Tibial artery (tissue), 4 donors: ENCODE data around the gene EAPP.
"Not testable (repeated sequence)": the region's sequence is repeated elsewhere in the genome, so short reads cannot be mapped to it uniquely, and the experiment has no call there.

ENCODE experiments used
- DNase-seq, 2 donors: peaks; one replicate each; pipeline ENCODE4 v3.0.0-alpha.2; 2019
- H3K27ac ChIP-seq, 2 donors: fragments of 200-600 bp; sonication (generic) in 1 of 2; 1 replicate in 1 of 2; 2 replicates in 1 of 2; pipeline ENCODE4 v1.5.1; 2018 to 2019; ENCODE audit warnings: mild to moderate bottlenecking in 1 of 2
- H3K27me3 ChIP-seq, 2 donors: fragments of 200-600 bp; sonication (generic) in 1 of 2; one replicate each; pipeline versions ENCODE4 v1.5.1 to v1.6.0; 2016 to 2019
- H3K36me3 ChIP-seq, 3 donors: fragments of 200-600 bp; sonication (generic) in 2 of 3; one replicate each; pipeline ENCODE4 v1.5.1; 2016 to 2019; ENCODE audit warnings: mild to moderate bottlenecking in 2 of 3
- H3K4me1 ChIP-seq, 4 donors: fragments of 200-600 bp; sonication (generic) in 2 of 4; 1 replicate in 3 of 4; 2 replicates in 1 of 4; pipeline ENCODE4 v1.5.1; 2016 to 2019
- H3K4me3 ChIP-seq, 2 donors: fragments of 200-600 bp; sonication (generic) in 1 of 2; 1 replicate in 1 of 2; 2 replicates in 1 of 2; pipeline ENCODE4 v1.5.1; 2018 to 2019; ENCODE audit warnings: mild to moderate bottlenecking in 2 of 2
- H3K9me3 ChIP-seq, 3 donors: fragments of 200-600 bp; sonication (generic) in 1 of 3; one replicate each; pipeline ENCODE4 v1.5.1; 2016 to 2019
- intact Hi-C: fragments of 100-400 bp; cut with DNase I; formaldehyde crosslinking; loops from one replicate; pipeline ENCODE4 v1.15.0; 2023; ENCODE audit warnings: low total_unique reads
- TF ChIP-seq, protein P1 (sequence below), 2 experiments: fragments of 200-600 bp in 1 of 2; fragments of 450-650 bp in 1 of 2; IDR thresholded peaks; one replicate each; pipeline ENCODE4 v1.5.1; 2017 to 2019; ENCODE audit warnings: antibody characterized with exemption in 2 of 2, mild to moderate bottlenecking in 1 of 2, moderate library complexity in 1 of 2

EAPP gene

DNA sequence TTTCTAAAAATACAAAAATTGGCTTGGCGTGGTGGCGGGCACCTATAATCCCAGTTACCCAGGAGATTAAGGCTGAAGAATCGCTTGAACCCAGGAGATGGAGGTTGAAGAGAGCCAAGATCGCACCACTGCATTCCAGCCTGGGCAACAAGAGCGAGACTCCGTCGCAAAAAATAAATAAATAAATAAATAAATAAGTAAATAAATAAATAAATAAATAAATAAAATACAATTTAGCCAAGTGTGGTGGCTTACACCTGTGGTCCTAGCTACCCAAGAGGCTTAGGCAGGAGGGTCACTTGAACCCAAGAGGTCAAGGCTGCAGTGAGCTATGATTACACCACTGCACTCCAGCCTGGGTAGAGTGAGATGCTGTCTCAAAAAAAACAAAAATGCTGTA is 51.0 kb downstream of the EAPP start:
- H3K27ac ChIP-seq = no peak overlapping the region
- TF ChIP-seq, protein P1, sequence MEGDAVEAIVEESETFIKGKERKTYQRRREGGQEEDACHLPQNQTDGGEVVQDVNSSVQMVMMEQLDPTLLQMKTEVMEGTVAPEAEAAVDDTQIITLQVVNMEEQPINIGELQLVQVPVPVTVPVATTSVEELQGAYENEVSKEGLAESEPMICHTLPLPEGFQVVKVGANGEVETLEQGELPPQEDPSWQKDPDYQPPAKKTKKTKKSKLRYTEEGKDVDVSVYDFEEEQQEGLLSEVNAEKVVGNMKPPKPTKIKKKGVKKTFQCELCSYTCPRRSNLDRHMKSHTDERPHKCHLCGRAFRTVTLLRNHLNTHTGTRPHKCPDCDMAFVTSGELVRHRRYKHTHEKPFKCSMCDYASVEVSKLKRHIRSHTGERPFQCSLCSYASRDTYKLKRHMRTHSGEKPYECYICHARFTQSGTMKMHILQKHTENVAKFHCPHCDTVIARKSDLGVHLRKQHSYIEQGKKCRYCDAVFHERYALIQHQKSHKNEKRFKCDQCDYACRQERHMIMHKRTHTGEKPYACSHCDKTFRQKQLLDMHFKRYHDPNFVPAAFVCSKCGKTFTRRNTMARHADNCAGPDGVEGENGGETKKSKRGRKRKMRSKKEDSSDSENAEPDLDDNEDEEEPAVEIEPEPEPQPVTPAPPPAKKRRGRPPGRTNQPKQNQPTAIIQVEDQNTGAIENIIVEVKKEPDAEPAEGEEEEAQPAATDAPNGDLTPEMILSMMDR (IDR thresholded peaks at IDR 0.05) = no peak
- no peak for DNase-seq
- no peaks in the 10 kb centered on the region for H3K9me3 ChIP-seq
- H3K4me1 ChIP-seq = peaks cover 0 to 5% (median 0%) of the 10 kb centered on the region in 4 donors
- no peaks in the 10 kb centered on the region for H3K27me3 ChIP-seq
- no peak overlapping the region for H3K4me3 ChIP-seq
- intact Hi-C loops = no loop called here
- H3K36me3 ChIP-seq = no peaks in the 10 kb centered on the region

GRCh38 chr14:34484726-34485125 is 54.8 kb downstream of the EAPP start:
- H3K27ac ChIP-seq = no peak overlapping the region
- intact Hi-C loops = no loop called here
- DNase-seq = no peak
- H3K36me3 ChIP-seq = no peaks in the 10 kb centered on the region
- no peaks in the 10 kb centered on the region for H3K9me3 ChIP-seq
- H3K4me3 ChIP-seq = no peak overlapping the region
- H3K27me3 ChIP-seq = no peaks in the 10 kb centered on the region
- no peaks in the 10 kb centered on the region for H3K4me1 ChIP-seq
- TF ChIP-seq, protein P1 (IDR thresholded peaks at IDR 0.05) = no peak

GRCh38 chr14:34482463-34482862 is 57.0 kb downstream of the EAPP start:
- no peaks in the 10 kb centered on the region for H3K4me1 ChIP-seq
- no peaks in the 10 kb centered on the region for H3K9me3 ChIP-seq
- H3K4me3 ChIP-seq = no peak overlapping the region
- H3K27ac ChIP-seq = no peak overlapping the region
- H3K36me3 ChIP-seq = no peaks in the 10 kb centered on the region
- TF ChIP-seq, protein P1 (IDR thresholded peaks at IDR 0.05) = no peak
- intact Hi-C loops = no loop called here
- DNase-seq = no peak
- no peaks in the 10 kb centered on the region for H3K27me3 ChIP-seq

- intact Hi-C loops = no loop called here
- TF ChIP-seq, protein P1 (IDR thresholded peaks at IDR 0.05) = no peak
- no peak for DNase-seq
These were observed 59.8 kb downstream of the EAPP start for GRCh38 chr14:34479694-34480093.

DNA sequence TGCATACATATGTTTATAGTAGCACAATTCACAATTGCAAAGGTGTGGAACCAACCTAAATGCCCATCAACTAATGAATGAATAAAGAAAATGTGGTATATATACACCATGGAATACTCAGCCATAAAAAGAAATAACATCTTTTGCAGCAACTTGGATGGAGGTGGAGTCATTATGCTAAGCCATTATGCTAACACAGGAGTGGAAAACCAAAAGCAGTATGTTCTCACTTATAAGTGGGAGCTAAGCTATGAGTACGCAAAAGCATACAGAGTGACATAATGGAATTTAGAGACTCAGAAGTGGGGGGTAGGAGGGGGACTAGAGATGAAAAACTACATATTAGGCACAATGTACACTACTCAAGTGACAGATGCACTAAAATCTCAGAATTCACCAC is 61.2 kb downstream of the EAPP start:
- H3K27ac ChIP-seq = no peak overlapping the region
- no peaks in the 10 kb centered on the region for H3K9me3 ChIP-seq
- TF ChIP-seq, protein P1 (IDR thresholded peaks at IDR 0.05) = no peak
- H3K4me1 ChIP-seq = no peaks in the 10 kb centered on the region
- H3K36me3 ChIP-seq = no peaks in the 10 kb centered on the region
- no peak for DNase-seq
- intact Hi-C loops = no loop called here
- H3K4me3 ChIP-seq = no peak overlapping the region
- H3K27me3 ChIP-seq = no peaks in the 10 kb centered on the region

More at GRCh38 chr14:34479694-34480093, 59.8 kb downstream of the EAPP start:
- Histone ChIP-seq H3K27ac (no peak overlapping the region), H3K4me3 (no peak overlapping the region), H3K36me3 (no peaks in the 10 kb centered on the region), H3K9me3 (no peaks in the 10 kb centered on the region), H3K27me3 (no peaks in the 10 kb centered on the region), H3K4me1 (no peaks in the 10 kb centered on the region)

- intact Hi-C loops, DNase-seq: not testable (repeated sequence)
These were observed 63.5 kb downstream of the EAPP start for GRCh38 chr14:34476036-34476435.

More at GRCh38 chr14:34476036-34476435, 63.5 kb downstream of the EAPP start:
- H3K9me3 ChIP-seq, H3K4me1 ChIP-seq, H3K36me3 ChIP-seq, H3K27ac ChIP-seq, H3K27me3 ChIP-seq, H3K4me3 ChIP-seq: not testable (repeated sequence)
